ENCODE results near the gene RASIP1.

RASIP1 gene

DNA sequence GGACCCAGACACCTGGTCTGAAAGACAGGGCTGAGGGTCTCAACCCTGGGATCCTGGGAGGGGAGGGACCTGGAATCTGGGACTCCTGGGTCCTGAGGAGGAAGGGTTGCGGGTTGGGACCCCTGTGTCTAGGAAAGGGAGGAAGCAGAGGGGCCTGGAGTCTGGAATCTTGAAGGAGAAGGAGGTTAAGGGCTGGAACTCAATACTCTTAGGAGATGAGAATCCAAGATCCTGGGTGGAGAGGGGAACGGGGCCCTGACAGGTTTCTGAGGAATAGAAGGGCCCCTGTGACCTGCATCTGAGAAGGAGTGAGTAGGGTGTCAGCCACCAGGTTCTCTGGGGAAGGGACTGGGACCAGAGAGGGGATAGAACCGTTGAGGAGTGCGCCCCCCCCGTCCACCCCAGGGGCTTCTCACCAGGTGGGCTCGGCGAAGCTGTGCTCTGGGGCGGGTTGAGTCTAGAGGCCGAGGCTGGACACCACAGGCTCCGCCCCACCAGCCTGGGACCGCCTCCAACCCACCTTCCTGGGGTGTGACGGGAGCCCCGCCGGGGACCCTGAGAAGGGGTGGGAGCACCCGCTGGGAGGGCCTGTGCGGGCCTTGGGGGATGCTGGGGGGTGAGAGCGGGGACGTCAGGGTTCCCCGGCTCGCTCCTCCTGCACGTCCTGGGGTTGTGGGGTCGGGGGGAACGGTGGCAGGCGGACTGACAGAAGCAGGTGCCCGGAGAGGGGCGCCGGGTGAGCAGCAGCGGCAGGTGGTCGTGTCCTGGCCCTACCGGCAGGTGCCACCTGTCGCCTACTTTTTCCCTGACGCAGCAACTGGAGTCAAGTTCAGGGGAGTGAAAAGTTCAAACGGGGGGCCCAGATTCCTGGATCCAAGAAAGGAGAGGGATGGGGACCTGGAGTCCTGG lies 20.9 kb downstream of the RASIP1 start, which contains the start of gene MAMSTR:
Gene MAMSTR, minus strand, starts transcription at position 463 of the 909 bp plus-strand sequence. CDS start 694 bp downstream, outside the sequence.
- TF ChIP-seq, protein P1, sequence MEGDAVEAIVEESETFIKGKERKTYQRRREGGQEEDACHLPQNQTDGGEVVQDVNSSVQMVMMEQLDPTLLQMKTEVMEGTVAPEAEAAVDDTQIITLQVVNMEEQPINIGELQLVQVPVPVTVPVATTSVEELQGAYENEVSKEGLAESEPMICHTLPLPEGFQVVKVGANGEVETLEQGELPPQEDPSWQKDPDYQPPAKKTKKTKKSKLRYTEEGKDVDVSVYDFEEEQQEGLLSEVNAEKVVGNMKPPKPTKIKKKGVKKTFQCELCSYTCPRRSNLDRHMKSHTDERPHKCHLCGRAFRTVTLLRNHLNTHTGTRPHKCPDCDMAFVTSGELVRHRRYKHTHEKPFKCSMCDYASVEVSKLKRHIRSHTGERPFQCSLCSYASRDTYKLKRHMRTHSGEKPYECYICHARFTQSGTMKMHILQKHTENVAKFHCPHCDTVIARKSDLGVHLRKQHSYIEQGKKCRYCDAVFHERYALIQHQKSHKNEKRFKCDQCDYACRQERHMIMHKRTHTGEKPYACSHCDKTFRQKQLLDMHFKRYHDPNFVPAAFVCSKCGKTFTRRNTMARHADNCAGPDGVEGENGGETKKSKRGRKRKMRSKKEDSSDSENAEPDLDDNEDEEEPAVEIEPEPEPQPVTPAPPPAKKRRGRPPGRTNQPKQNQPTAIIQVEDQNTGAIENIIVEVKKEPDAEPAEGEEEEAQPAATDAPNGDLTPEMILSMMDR (IDR thresholded peaks at IDR 0.05), result no peak

DNA sequence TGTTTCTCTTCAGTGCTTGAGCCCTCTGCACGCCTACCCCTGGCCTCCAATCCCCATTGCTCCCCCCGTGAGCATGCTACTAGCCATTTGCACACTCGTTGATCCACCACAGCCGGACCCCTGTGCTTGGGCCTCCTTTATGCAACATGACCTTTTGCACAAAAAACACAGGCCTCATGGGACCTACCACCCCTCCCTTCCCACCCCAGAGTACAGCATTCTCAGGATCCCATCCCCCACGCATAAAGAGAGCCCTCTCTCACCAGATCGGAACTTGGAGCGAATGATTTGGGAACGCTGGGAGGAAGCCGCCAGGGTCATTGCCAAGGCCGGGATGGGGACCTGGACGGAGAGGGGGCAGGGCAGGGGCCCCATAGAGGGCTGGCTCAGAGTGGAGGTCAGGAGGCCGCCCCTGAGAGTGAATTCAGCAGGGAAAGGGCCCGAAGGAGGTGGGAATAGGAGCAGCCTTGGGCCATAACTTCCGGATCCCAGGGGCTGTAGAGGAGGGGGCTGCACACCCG lies 21.6 kb downstream of the RASIP1 start:
- TF ChIP-seq, protein P1 (IDR thresholded peaks at IDR 0.05), result no peak

DNA sequence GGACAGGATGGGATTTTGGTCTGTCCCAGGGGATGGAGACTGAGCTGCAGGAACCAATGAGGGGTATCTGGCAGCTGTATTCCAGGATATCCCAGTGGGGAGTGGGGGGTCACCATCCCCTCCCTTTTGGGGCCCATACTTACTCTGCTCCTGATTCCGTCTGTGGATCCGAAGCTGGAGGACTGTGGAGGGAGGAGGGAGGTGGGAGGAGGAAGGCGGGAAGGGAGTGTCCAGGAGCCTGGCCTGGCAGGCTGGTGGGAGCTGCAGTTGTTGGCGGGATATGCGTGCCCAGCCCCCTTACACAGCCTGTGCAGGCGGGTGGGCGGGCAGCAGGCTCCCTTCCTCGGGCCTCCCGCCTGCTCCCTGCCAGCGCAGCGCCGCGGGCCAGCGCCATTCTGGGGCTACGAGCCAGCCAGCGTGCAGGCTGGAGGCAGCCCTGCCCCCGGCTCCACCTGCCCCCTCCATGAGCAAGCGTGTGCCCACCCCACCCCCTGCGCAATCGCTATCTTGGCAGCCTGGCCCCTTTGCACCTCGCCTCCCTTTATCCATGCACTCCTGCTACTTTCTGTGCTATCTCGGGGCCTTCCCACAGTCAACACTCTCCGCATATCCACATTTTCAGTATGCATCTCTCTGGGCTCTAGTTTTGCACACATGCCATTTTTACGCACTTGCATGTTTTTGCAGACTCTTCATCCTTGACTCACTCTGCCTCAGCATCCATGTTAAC lies 23.7 kb downstream of the RASIP1 start:
- TF ChIP-seq, protein P1 (IDR thresholded peaks at IDR 0.05), result no peak

DNA sequence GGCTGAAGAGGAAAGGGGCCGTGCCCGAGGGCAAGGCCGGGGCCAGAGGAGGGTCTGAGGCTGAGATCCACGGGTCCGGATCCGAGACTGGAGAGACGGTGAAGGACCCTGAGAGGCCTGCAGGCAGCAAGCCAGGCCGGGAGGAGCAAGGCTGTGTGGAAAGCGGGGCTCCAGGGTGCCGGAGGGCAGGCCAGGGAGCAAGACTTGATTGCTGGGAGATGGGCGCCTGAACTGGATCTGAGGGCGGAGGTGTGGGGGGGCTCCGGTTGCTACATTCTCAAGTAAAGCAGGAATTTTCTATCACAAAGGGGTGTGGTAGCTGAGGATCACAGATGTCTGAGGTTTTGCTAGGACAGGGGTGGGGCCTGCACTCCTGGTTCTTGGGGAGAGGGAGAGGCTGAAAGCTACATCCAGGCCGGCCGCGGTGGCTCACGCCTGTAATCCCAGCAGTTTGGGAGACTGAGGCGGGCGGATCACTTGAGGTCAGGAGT lies 24.7 kb downstream of the RASIP1 start:
- TF ChIP-seq, protein P1 (IDR thresholded peaks at IDR 0.05), result no peak

DNA sequence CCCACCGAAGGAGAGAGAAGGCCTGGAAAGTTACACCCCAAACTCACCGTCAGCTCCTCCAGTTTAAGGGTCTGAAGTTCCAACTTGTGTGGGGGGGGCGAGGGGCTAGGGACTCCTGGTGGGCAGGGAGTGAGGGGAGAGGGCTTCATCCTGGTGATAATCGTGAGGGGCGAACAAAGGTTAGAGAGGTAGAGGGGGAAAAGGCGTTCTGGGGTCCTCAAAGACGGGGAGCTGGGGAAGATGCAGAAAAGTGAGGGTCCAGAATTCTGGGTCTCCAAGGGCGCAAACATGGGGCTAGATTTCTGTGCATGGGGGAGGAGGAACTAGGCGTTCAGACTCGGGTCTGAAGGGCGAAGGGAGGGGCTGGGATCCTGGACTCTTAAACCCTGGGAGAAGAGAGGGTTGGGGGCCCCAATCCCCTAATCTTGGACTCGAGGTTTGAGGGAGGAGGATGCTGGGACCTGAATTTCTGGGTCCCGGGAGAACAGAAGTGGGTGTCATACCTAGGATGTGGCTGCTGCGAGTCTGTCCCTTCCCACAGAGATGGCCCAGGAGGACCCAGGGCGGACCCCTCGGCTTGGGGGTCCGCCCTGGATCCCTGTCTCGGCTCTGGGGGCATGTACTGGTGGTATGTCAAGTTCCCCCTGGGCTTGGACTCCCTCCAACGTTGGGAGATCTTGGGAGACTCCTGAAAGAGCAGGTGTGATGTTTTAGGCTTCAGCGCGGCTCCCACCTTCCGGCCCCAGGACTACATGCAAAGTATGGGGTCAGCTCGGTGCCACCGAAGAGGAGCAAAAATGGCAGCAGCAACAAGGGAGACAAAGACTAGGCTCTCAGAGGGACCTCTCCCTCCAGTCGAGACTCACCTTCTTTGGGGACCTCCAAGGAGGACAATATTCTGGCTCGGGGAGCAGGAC lies 25.4 kb downstream of the RASIP1 start:
- TF ChIP-seq, protein P1 (IDR thresholded peaks at IDR 0.05), result no peak

DNA sequence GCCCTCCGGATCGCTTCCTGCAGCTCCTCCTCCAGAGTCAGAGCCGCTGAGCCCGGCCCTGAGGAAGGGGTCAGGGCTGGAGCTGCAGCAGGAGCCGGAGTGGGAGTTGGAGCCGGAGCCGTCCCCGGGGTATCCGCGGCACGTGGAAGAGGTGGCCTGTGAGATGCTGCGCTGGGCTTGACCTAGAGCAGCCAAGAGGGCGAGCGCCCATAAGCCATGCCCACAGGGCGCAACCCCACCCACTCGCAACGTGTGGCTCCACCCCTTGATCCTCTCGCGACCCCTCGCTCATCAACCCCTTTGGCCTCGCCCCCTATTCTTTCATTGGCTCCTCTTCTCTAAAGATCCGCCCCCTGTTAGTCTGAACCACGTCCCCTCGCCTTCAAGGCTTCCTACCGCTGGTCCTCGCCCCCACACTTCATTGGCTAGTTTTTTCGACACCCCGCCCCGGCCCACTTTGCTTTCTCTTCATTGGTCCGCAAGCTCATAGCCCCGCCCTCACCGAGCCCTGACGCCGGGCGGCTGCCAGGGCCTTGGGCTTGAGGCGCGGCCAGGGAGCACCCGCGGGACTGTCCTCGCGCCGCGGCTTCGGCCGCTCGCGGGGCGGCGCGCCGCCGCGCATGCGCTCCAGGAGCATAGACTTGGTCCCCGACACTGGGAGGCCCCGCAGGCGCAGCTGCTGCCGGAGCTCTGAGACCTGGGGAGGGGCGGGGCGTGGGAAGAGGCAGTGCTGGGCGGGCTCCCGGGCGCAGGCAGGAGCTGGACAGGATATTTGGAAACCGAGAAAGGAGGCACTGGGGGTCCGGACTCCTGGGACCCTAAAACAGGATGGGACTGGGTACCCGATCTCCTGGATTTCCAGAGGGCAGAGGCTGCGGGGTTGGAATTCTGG lies 26.3 kb downstream of the RASIP1 start:
- TF ChIP-seq, protein P1 (IDR thresholded peaks at IDR 0.05), result no peak
